HG03469 (cell line): ENCODE measurements around the gene FLNA.
"Not testable (repeated sequence)": the region's sequence is repeated elsewhere in the genome, so short reads cannot be mapped to it uniquely, and the experiment has no call there.

Experiments used
- ATAC-seq: cut with Tn5 transposase; IDR thresholded peaks from one replicate; pipeline ENCODE4 v1.9.1; 2021; ENCODE audit warnings: mild to moderate bottlenecking, moderate library complexity, moderate number of reproducible peaks; ENCODE audit not compliant: unreplicated experiment

FLNA gene

DNA sequence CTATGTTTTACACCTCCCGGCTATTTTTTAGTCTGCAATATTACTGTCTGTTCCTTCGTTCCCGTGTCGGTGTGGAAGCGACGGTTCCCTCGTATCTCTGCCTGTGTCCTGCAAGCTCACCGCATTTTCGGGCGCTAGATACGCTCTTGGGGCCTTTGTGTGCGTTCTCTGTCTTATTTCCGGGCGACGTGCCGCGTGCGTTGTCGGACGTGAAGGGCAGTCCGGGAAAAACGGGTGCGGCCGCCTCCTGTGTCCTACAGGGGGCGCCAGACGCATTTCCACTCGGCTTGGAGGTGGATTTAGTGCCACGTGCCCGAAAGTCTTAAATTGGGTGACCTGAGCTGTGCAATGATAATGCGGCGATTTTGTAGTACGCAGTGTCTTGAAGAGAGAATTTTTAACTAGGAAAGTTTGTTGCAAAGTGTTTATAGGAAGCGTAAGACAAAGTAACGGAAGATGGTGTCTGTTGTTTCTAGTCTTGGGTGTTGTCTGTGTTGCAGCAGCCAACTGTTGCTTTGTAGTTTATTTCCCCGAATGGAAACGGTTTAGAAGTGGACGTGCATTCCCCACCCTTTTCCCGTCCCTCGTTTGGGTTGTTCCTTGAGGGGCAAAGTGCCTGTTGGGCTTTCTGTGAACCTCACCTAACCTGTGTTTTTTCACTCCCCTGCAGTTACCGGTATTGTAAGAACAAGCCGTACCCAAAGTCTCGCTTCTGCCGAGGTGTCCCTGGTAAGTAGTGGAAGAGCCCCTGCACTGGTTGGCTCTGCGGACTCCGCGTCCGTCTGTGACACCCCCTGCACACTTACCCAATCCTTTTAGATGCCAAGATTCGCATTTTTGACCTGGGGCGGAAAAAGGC lies 24.5 kb upstream of the FLNA start:
- ATAC-seq, result no peak

DNA sequence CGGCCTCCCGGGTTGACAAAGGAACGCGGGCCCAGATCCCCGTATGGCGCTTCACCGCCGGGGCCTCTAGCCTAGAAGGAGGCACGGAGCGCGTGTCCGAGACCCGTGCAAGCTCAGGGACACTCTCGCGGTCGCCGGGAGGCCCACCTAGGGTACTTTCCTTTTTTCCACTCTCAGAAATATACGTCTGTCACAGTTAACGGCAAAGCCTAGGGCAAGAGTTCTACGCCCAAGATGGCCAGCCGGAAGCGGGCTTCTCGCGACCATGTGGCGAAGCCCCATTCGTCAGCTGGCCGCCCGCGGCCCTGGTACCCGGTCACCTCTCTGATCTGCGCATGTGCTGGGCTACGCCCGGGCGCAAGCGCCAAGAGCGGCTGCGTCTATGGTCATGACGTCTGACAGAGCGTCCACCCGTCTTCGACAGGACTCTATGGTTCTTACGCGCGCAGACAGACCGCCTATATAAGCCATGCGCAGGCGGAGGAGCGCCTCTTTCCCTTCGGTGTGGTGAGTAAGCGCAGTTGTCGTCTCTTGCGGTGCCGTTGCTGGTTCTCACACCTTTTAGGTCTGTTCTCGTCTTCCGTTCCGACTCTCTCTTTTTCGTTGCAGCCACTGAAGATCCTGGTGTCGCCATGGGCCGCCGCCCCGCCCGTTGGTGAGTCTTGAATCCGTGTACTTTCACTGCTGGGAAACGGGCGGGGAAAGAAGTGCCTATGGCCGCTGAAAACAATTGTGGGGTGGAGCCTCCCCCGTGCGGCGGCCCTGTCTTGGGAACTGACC lies 23.6 kb upstream of the FLNA start, which contains the start of gene RPL10:
Gene RPL10 (plus strand): TSS at position 490 of the 780 bp plus-strand sequence. CDS start 143 bp downstream, at position 633.
- peak; percentile 77 for ATAC-seq

DNA sequence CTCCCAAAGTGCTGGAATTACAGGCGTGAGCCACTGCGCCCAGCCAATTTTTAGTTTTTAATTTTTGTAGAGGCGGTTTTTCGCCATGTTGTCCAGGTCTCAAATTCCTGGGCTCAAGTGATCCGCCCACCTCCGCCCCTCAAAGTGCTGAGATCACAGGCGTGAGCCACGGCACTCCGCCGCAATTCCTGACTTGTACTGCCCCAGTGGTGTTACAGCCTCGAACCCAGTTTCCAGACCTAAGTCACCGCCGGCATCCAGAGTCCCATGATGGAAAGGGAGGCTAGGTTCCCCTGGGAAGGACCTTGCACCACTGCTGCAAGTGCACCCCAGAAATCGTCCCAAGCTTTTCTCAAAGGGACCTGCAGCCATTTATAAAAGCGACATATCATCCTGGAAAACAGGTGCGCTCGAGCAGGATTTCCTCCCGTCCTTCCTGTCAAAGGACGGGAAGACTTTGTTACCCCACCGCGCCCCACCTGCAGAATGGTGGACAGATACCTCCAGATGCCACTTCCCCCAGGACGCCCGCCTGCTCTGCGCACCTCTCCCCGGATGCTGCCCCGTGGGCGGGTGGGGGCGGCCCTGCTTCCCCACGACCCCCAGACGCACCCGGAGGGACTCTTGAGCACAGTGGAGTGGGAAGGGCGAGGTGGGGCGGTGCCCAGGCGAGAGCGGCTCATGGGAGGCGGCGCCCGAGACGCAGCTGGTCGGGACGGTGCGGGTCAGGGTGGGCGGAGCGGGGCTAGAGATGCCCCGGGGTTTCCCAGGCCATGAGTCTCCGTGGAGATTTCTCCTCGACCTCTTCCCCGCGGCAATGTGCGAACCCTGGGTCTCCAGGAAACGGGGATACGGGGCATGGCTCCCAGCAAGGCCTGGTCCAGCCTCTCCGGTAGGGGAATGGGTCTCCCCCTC lies 22.8 kb upstream of the FLNA start:
- no peak for ATAC-seq

DNA sequence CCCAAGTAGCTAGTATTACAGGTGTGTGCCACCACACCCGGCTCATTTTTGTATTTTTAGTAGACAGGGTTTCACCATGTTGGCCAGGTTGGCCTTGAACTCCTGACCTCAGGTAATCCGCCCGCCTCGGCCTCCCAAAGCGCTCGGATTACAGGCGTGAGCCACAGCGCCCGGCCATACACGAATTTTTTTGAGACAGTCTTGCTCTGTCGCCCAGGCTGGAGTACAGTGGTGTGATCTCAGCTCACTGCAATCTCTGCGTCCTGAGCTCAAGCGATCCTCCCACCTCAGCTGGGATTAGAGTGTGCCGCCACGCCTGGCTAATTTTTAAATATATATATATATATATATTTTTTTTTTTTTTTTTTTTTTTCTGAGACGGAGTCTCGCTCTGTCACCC lies 21.9 kb upstream of the FLNA start:
- not testable (repeated sequence) for ATAC-seq

DNA sequence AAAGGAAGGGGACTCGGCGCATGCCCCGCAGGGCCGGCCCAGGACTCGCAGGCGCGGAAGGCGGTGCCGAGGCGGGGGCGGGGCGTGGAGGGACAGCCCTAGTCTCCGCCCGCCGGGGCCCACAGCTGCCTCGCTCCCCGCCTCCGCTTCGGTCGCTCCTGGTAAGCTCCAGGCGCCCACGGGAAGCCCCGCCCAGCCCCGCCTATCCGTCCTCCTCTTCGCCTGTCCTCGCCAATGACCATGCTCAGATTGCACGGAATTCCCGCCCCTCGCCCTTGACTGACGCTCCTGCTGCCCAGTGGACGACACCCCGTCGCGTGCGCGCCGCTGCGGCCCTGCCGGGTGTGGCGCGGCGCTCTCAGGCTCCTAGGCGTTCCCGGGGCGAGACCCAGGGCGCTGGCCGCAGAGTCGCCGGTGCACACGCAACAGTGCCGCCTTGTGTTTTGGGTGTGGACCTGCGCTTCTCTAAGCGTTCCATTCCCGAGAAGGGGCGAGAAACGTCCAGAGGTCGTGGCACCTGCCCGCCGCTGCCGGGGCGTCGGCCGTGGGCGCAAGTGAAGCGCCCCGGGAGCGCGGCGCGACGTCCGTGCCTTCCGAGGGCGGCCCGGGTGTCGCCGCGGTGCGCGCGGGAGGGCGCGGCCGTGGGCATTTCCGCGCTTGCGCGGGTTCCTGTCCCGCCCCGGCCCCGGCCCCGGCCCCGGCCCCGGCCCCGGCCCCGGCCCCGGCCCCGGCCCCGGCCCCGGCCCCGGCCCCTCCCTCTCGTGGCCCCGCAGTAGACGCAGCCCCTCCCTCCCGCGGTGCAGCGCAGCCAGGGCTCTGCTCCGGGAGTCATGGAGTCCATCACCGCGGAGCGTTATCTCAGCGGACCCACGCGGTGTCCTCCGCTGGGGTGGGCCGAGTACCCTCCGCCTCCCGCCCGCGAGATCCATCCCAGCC lies 15.6 kb upstream of the FLNA start:
- ATAC-seq, result peak; percentile 55

DNA sequence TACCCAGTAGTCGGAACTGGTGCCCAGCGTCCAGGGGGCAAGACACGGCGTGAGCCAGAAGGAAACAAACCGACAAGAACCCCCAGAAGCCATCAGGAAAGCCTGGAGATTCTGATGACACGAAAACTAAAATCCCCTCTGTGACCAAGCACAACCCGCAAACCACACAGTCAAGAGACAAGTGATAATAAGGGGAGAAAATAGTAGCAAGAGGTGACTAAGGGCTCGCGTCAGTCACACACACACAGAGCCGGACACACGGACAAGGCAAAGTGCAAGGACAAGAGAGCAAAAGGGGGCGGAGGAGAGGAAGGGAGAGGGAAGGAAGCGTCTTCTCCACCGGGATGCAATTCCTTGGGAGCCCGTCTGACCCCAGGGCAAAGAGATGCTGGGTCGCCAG lies 14.2 kb upstream of the FLNA start:
- not testable (repeated sequence) for ATAC-seq

DNA sequence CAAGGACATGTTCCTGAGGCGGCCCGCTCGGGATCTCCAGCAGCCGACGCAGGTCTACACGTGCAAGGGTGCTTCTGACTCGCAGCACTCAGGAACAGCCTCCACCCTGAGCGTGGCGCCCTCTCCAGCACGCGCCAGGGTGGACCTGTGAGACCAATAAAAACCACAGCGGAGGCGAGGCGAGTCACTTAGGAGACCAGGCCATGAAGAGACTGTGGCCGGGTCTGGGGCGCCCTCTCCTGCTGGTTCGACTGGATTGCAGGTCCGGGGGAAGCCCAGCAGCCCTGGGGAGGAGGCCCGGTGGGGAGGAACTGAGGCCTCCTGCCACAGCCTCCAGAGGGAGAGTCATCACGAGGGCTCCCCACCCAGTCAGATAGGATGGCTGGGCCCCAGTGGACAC lies 13.7 kb upstream of the FLNA start:
- ATAC-seq, result not testable (repeated sequence)

DNA sequence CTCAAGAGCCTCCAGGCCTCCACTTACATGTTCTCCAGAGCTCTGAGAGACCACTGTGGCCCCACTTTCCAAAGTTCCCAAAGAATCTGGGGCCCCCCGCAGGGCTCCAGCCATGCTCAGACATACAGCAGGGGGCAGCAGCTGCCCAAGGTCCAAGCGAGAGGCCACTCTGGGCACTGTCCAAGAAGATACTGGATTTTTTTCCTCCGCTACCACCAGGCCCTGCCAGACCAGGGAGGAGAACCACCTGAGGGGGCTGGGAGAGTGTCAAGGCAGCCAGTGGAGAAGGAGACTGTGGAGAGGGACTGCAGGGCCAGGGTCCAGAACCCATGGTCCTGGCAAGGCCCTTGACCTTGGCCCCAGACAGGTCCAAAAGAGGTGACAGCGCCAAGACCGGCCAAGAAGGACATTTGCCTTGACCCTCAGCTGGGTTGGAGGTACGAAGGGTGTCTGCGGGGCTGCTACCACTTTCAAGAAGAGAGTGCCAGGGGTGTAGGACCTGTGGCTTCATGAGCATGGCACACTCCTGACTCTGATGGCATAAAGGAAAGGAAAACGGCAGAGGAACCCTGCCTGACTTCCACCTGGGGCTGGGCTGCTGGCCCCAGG lies 10.0 kb upstream of the FLNA start:
- no peak for ATAC-seq

DNA sequence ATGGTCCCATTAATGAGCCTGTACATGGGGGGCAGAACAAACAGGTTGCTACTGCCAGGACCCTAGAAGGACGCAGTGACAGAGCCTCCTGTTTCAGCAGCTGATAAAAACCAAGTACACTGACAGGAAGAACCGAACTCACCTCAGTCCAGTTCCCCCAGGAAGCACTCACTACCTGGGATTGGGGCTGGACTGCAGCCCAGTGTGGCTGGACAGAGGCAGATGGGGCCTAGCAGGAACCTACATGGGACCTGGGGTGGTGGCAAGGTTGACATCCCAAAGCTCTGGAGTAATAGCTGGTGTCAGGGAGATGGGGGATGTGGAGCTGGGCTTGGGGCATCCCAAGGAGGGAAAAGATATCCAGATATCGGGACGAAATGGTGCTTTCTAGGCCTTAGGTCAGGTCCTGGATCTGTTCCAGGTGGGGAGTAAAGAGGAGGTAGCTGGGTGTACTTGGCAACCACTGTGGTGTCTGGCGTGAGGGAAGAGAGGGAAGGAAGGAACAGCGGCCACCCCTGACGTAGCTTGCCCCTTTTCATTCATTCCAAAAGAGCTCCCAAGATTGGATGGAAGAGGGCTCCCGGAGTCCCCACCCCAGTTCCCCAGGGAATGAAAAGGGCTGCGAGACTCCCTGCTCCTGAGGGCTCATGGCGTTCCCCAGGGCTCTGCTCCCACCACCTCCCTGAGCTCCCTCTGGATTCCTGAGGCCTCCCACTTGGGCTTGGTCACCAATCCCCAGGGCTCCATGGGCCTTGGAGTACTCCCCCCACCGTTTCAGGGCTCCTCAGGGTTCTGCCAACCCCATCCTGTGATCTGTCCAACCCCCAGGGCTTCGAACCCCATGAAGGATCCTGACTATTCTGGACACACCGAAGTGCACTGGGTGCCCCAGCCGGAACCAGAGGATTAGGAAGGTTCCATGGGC lies 9.2 kb upstream of the FLNA start:
- no peak for ATAC-seq

DNA sequence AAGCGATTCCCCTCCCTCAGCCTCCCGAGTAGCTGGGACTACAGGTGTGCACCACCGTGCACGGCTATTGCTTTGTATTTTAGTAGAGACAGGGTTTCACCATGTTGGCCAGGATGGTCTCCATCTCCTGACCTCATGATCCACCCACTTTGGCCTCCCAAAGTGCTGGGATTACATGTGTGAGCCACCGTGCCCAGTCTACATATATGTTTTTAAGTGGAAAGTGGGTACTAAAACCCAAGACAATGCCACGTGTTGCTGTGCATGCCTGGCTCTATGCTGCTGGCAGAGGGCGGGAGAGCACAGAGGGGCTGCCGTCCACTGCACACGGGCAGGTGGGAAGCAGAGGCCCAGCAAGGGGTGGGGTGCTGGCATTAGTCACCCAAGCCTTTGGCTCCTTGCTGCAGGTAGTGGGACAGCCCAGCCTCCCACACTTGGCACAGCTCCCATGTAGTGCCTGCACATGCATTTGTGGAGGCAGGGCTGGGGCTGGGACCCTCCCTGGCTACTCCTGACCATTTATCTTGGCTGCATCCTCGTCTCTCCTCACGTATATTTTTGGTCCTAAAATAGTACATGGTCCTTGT lies 8.1 kb upstream of the FLNA start:
- no peak for ATAC-seq

DNA sequence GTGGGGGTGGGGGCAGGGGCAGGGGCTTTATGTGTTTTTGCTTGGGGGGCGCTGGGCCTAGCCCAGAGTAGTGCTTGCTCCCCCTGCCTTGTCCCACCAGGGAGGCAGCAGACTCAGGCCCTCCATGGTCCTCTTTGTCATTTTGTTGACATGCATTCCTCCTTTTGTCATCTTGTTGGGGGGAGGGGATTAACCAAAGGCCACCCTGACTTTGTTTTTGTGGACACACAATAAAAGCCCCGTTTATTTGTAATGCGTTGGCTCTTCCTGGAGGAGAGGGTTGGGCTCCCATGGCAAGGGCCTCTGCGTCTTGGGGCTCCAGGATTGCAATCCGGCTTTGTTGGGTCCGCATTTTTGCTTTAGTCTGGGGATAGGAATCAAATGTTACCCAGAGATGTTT lies 6.8 kb upstream of the FLNA start:
- ATAC-seq, result no peak

DNA sequence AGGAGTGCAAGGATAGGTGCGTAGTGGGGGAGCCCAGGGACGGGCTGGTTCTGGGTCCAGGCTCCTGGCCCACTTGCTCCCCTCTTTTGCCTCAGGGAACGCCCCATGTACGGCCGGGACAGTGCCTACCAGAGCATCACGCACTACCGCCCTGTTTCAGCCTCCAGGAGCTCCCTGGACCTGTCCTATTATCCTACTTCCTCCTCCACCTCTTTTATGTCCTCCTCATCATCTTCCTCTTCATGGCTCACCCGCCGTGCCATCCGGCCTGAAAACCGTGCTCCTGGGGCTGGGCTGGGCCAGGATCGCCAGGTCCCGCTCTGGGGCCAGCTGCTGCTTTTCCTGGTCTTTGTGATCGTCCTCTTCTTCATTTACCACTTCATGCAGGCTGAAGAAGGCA lies 6.4 kb upstream of the FLNA start:
- ATAC-seq, result no peak

DNA sequence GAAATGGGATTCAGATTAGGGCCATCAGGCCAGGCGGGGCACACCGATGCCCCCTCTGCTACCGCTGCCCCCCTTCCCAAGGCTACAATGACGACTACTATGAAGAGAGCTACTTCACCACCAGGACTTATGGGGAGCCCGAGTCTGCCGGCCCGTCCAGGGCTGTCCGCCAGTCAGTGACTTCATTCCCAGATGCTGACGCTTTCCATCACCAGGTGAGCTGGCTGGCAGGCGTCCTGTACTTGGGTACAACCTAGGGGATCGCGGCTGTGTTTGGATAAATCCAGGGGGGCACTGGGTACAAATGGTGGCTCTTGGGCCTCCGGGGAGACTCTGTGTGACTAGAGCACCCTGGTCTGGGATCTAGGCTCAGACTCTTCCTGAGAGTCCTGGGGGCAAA lies 5.7 kb upstream of the FLNA start:
- no peak for ATAC-seq

DNA sequence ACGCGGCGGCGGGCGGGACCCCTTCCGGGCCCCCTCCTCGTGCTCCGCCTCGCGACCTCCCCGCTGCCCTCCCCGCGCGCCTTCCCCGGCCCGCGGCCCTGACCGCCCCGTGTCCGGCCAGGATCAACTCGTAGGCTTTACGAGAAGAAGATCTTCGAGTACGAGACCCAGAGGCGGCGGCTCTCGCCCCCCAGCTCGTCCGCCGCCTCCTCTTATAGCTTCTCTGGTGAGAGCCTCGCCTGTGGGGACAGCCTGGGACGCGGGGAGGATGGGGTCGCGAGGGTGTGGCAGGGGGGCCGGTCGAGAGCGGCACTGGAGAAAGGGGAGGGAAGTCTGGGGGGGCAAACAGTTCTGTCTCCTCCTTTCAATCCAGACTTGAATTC lies 5.1 kb upstream of the FLNA start:
- ATAC-seq, result no peak

DNA sequence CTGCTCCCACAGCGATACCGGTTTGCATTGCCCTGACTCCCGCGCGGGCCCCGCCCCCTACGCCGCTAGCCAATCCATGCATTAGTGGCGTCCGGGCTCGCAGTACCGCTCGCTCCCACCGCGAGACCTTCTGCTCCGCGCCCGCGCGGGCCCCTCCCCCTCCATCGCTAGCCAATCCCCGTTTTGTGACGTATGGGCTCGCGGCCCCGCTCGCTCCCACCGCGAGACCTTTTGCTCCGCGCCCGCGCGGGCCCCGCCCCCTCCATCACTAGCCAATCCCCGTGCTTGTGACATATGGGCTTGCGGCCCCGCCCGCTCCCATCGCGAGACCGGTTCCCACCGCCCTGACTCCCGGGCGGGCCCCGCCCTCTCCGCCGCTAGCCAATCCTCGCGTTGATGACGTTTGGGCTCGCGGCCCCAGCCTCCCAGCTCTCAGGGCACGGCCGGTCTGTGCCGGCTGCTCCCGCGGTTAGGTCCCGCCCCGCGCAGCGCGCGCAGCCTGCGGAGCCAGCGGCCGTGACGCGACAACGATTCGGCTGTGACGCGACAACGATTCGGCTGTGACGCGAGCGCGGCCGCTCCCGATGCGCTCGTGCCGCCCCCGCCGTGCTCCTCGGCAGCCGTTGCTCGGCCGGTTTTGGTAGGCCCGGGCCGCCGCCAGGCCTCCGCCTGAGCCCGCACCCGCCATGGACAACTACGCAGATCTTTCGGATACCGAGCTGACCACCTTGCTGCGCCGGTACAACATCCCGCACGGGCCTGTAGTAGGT lies 4.5 kb upstream of the FLNA start, which contains the start of gene EMD:
Gene EMD (plus strand): TSS at position 497 of the 770 bp plus-strand sequence. CDS start 190 bp downstream, at position 687.
- peak; percentile 59 for ATAC-seq

DNA sequence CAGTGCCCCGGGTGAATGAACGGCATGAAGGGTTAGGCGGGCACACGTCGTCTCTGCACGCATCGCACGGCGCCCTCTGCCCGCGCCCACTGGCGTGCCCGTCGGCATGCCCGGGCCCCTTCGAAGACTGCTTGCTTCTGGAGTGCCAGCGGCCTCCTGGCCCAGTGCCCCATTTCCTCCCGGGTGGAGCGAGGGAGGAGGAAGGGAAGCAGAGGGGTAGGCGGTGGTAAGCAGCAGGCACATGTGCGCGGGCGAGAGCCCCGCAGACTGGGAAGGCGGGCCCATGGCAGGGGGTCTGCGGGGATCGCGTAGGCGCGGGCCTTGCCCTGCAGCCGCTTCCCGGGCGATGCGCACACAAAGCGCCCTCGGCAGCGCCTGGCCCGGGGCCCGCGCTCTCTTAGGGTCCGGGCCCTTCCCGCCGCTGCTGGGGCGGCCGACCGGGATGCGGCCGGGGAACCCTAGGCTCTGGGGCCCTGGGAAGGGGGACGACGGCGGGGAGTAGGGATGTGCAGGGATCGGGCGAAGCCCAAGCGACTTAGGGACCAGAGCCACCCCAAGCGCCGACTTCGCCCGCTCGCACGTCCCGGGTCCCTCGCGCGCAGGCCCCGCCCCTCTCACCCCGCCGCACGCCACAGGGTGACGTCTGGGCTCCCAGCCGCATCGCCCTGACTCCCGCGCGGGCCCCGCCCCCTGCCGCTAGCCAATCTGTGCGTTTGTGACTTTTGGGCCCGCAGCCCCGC lies 3.8 kb upstream of the FLNA start:
- no peak for ATAC-seq
